COLO829 (cell line): ENCODE data around the gene FAM24B.

ENCODE experiments used
- DNase-seq: peaks from one replicate; pipeline ENCODE4 v3.0.0; 2012; ENCODE audit warnings: low spot score

Gene FAM24B

DNA sequence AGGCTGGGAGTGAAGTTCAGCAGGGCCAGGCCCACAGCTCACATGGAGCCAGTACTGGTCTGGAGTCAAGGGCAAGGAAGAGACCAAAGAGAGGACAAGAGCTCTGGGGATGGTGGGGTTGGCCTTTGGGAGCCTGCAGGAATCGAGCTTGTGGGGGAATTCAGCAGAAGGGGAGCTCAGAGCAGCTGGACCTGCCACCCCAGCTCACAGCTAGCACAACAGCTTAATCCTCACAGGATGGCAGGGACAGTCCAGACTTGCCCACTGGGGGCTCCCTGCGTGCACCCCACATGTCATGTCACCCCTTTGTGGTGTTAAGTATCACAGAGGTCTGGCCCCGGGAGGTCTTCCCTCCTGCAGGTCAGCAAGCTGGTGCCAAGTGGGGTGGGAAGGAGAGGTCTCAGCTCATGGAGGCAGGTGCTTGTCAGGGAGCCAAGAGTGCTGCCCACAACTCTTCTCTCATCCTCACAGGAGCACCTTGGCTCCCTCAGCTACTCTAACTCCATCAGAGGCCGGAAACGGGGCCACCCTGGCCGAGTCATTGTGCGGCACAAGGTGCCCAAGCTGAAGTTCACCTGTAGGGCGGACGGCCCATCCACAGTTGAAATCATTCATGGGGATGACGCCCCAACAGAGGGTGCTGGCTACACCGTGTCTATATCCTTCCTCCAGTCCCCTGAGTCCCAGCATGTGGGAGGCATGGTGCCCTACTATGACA, 56.2 kb downstream of the FAM24B start:
- DNase-seq, result no peak

DNA sequence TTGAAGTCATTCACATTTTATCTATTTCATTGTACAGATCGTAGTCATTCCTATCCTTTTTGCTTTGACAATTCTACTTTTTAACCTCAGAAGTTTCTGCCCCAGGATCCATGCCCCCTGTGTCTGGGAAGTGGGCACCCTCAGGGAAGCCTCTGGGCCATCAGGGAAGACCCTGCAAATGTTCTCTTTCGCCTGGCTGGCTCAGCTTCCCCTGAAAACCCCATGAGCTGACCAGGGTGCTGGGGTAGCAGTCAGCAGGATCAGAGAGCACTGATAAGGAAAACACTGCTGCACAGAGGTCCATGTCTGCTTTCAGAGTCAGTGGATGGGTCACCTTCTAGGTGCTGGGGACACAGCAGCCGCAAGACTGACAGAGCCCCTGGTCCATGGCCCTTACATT, 57.6 kb downstream of the FAM24B start:
- no peak for DNase-seq

DNA sequence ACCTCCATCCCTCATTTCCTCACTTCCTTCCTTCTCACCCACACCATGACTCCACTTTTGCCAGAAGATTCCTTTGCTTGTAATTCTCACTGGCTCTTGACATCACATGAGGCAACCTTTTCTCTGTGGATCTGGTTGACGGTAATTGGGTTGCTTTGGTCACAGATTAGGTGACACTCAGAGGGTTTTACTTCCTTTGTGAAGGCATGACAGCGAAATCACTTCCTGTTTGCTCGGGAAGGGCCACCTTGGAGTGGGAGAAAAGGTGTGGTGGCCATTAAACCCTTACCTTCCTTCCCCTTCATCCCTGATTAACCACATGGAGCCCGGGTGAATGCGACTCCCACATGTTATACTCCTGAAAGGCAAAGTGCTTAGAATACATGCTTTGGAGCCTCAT, 63.9 kb downstream of the FAM24B start:
- DNase-seq, result no peak

DNA sequence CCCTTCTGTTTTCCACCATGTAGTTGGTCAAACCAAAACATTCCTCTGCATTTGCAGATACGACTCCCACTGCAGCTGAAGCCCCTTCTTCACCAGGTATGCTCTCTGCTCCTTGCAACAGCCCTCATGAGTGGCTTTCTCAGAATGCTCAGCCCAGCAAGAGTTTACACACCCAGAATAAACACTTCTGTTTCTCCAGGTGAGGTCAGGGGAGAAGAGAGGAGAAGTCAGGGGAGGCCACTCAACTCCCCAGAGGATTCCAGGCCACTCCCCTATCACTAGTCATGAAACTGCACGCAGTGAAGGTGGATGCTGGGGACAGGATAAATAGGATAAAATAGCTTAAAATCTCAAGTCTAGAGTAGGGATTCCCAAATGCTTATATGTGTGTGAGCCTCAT, 64.9 kb downstream of the FAM24B start:
- DNase-seq, result no peak

DNA sequence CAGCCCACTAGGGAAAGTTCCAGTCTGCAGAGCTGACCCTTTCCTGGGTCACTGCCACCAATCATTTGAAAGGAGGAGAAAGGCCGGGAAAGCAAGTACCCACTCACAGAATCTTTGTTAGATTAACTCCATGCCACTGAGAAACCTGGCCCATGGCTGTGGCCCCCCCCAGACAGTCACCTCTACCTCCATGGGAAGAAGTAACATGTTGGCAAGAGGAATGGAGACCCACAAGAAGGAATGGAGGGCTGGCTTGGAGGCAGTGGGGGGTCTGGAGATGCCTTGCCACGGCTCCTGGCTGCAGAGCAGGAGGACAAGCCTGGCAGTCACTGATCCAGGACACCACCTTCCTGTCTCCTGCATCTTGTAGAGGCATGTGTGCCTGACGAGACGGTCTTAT, 66.6 kb downstream of the FAM24B start:
- DNase-seq, result no peak

DNA sequence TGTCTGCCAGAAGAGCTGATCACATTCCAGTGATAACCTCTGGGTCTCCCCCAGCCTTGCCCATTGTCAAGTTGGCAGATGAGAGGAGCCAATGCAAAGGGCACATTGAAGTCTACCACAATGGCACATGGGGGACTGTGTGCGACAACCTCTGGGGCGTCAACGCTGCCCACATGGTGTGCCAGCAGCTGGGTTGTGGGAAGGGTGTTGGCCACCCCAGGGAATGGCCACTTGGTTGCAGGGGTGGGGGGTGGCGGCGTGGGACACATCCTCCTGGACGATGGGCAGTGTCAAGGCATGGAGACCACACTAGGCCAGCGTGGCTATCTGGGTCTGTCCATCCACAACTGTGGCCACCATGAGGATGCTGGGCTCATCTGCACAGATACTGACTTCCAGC, 77.1 kb downstream of the FAM24B start:
- no peak for DNase-seq
